GM23338 (cell line): Measurements from ENCODE around the gene USP6. TPM values are rescaled to one million over a fixed set of nuclear protein-coding genes. Genes with fewer than 3 reads are reported as not detected.

Source experiments
- ATAC-seq: fragments of 200-7000 bp; cut with Tn5 transposase; 3 replicates; pipeline ENCODE4 v1.9.1; 2020
- DNase-seq: peaks from one replicate; pipeline ENCODE4 v3.0.0-alpha.2; 2015; ENCODE audit warnings: low spot score
- H2AFZ ChIP-seq: fragments of 200-600 bp; sonication (generic); 2 replicates; pipeline ENCODE4 v1.8.0; 2016; ENCODE audit warnings: antibody characterized with exemption, mild to moderate bottlenecking, moderate library complexity
- H3F3A ChIP-seq: fragments of 200-600 bp; sonication (generic); replicated peaks from 2 replicates; pipeline ENCODE4 v1.8.0; 2017; ENCODE audit warnings: antibody characterized with exemption, mixed run types, low read depth
- H3K27ac ChIP-seq: fragments of 200-600 bp; sonication (generic); 2 replicates; pipeline ENCODE4 v1.6.1; 2016; ENCODE audit warnings: low read depth
- H3K27me3 ChIP-seq: fragments of 200-600 bp; sonication (generic); 2 replicates; pipeline ENCODE4 v1.8.0; 2016; ENCODE audit warnings: mild to moderate bottlenecking, mixed run types, moderate library complexity; ENCODE audit not compliant: insufficient read depth
- H3K36me3 ChIP-seq: fragments of 200-600 bp; sonication (generic); 2 replicates; pipeline ENCODE4 v1.8.0; 2016; ENCODE audit warnings: mild to moderate bottlenecking; ENCODE audit not compliant: insufficient read depth
- H3K4me1 ChIP-seq: fragments of 200-600 bp; sonication (generic); 2 replicates; pipeline ENCODE4 v1.8.0; 2016; ENCODE audit warnings: mild to moderate bottlenecking, moderate library complexity; ENCODE audit not compliant: insufficient read depth
- H3K4me2 ChIP-seq: fragments of 200-600 bp; sonication (generic); 2 replicates; pipeline ENCODE4 v1.7.1; 2017; ENCODE audit warnings: mixed run types
- H3K4me3 ChIP-seq: fragments of 200-600 bp; sonication (generic); 2 replicates; pipeline ENCODE4 v1.6.1; 2016; ENCODE audit warnings: mixed run types
- H3K79me2 ChIP-seq: fragments of 200-600 bp; sonication (generic); replicated peaks from 2 replicates; pipeline ENCODE4 v1.8.0; 2017; ENCODE audit warnings: mild to moderate bottlenecking; ENCODE audit not compliant: insufficient read depth
- H3K9me2 ChIP-seq: fragments of 200-600 bp; sonication (generic); 2 replicates; pipeline ENCODE4 v1.8.0; 2017; ENCODE audit not compliant: insufficient read depth
- H4K20me1 ChIP-seq: fragments of 200-600 bp; sonication (generic); replicated peaks from 2 replicates; pipeline ENCODE4 v1.8.0; 2017; ENCODE audit warnings: mild to moderate bottlenecking; ENCODE audit not compliant: insufficient read depth
- H3K27ac Mint-ChIP-seq: 2 replicates; pipeline ENCODE4 v1.8.0; 2020; ENCODE audit warnings: inconsistent platforms, mild to moderate bottlenecking, moderate library complexity, mixed read lengths
- H3K27me3 Mint-ChIP-seq: 3 replicates; pipeline ENCODE4 v1.8.0; 2022; ENCODE audit warnings: low read depth, mild to moderate bottlenecking, moderate library complexity, mixed read lengths, inconsistent platforms; ENCODE audit not compliant: insufficient read depth, poor library complexity
- H3K36me3 Mint-ChIP-seq: 3 replicates; pipeline ENCODE4 v1.8.0; 2021; ENCODE audit warnings: low read depth, mild to moderate bottlenecking, inconsistent platforms, moderate library complexity, mixed read lengths
- H3K4me1 Mint-ChIP-seq: 3 replicates; pipeline ENCODE4 v1.8.0; 2020; ENCODE audit warnings: mild to moderate bottlenecking, inconsistent platforms, mixed read lengths
- H3K4me3 Mint-ChIP-seq: 3 replicates; pipeline ENCODE4 v1.8.0; 2021; ENCODE audit warnings: moderate library complexity, mild to moderate bottlenecking, inconsistent platforms, mixed read lengths
- H3K9me3 Mint-ChIP-seq: 3 replicates; pipeline ENCODE4 v1.8.0; 2020; ENCODE audit warnings: moderate library complexity, mild to moderate bottlenecking, inconsistent platforms, mixed read lengths
- CTCF ChIP-seq, 2 experiments: fragments of 200-600 bp in 1 of 2; sonication (generic) in 1 of 2; conservative IDR thresholded peaks; 2 replicates each; pipeline versions ENCODE4 v1.5.1 to v1.6.1; 2016 to 2017; ENCODE audit warnings: antibody characterized with exemption in 2 of 2, low read depth in 2 of 2, mild to moderate bottlenecking in 2 of 2, moderate library complexity in 1 of 2
- ETS1 ChIP-seq: IDR thresholded peaks from 2 replicates; pipeline ENCODE4 v1.6.1; 2016; ENCODE audit warnings: antibody characterized with exemption
- EZH2phosphoT487 ChIP-seq: fragments of 200-600 bp; sonication (generic); IDR thresholded peaks from one replicate; pipeline ENCODE4 v1.8.1; 2018; ENCODE audit warnings: antibody characterized with exemption; ENCODE audit not compliant: unreplicated experiment
- JUNB ChIP-seq: IDR thresholded peaks from one replicate; pipeline ENCODE4 v1.6.1; 2016; ENCODE audit warnings: antibody characterized with exemption; ENCODE audit not compliant: unreplicated experiment
- NANOG ChIP-seq: IDR thresholded peaks from 2 replicates; pipeline ENCODE4 v1.6.1; 2016; ENCODE audit warnings: antibody characterized with exemption, borderline replicate concordance
- POLR2AphosphoS5 ChIP-seq: IDR thresholded peaks from 2 replicates; pipeline ENCODE4 v1.6.1; 2016; ENCODE audit warnings: antibody characterized with exemption, low read depth
- ZNF114 ChIP-seq: fragments of 250-450 bp; sonication (Bioruptor Pico); IDR thresholded peaks from 2 replicates; pipeline ENCODE4 v1.5.0; 2020; ENCODE audit warnings: mild to moderate bottlenecking, moderate library complexity
- ZNF331 ChIP-seq: fragments of 250-450 bp; sonication (Bioruptor Pico); IDR thresholded peaks from 2 replicates; pipeline ENCODE4 v1.5.0; 2020; ENCODE audit warnings: low read depth, mild to moderate bottlenecking, moderate library complexity
- ZNF462 ChIP-seq: fragments of 250-450 bp; sonication (Bioruptor Pico); IDR thresholded peaks from 2 replicates; pipeline ENCODE4 v1.5.0; 2020; ENCODE audit warnings: mild to moderate bottlenecking, moderate library complexity
- polyA plus RNA-seq: library from polyadenylated mRNA; unstranded; fragments of >200 nt; fragmentation: Nextera tagmentation; extraction: Ambion mirVana; gene quantifications from 2 replicates; pipeline ENCODE4 v1.2.1, GENCODE V29; 2016
- total RNA-seq: library from RNA; depleted of rRNA; stranded (reverse); fragments of >200 nt; shearing (Covaris generic); gene quantifications from 2 replicates; pipeline ENCODE4 v1.2.3, GENCODE V29; 2014

USP6 gene
- total and polyA plus RNA-seq, 2 experiments from 2014 or later: 0.94 to 1.3 TPM

GRCh38 chr17:5097101-5097834, 18.6 kb upstream of the USP6 start (continued):
- TF ChIP-seq ZNF462 (no peak), ZNF331 (CRISPR knock-in tag) (no peak), NANOG (no peak), JUNB (no peak), ZNF114 (no peak)

- H3K4me3 ChIP-seq: no peak overlapping the region
- no peak overlapping the region for H3K27ac ChIP-seq
- H3K27me3 Mint-ChIP-seq: peaks cover 23% of the 10 kb centered on the region
- H3F3A ChIP-seq: 0 out of 2 replicates have a peak, but pooled peaks cover 6% of the 10 kb centered on the region
- H3K27ac Mint-ChIP-seq: no peak overlapping the region
- peaks cover 63% of the 10 kb centered on the region for H3K9me3 Mint-ChIP-seq
- H3K9me2 ChIP-seq: no peaks in the 10 kb centered on the region
- no peak overlapping the region for H3K4me2 ChIP-seq
- 0 out of 3 replicates have a peak, but pooled peaks cover 3% of the 10 kb centered on the region for H3K4me1 Mint-ChIP-seq
- H3K4me3 Mint-ChIP-seq: no peak overlapping the region
- peaks cover 37% of the 10 kb centered on the region for H3K36me3 Mint-ChIP-seq
- ATAC-seq: no peak
- H3K4me1 ChIP-seq: no peaks in the 10 kb centered on the region
- no peaks in the 10 kb centered on the region; the same call in 1 of the 2 replicates for H4K20me1 ChIP-seq
- H3K79me2 ChIP-seq: no peaks in the 10 kb centered on the region
- peaks cover 17% of the 10 kb centered on the region for H3K27me3 ChIP-seq
- DNase-seq: peak; percentile 36
- no peaks in the 10 kb centered on the region for H3K36me3 ChIP-seq
- H2AFZ ChIP-seq: no peak overlapping the region
- TF ChIP-seq ETS1: no peak
- TF ChIP-seq POLR2AphosphoS5: no peak
- TF ChIP-seq ZNF114: no peak
- TF ChIP-seq EZH2phosphoT487: no peak
- no peak for TF ChIP-seq ZNF331 (CRISPR knock-in tag)
- TF ChIP-seq JUNB: no peak
- TF ChIP-seq CTCF (conservative IDR thresholded peaks at IDR 0.05; ENCODE audit: low read depth in 2 of 2): no peak
- TF ChIP-seq NANOG: no peak
These were observed 16.6 kb upstream of the USP6 start for GRCh38 chr17:5099271-5099670.
